OCI-LY7 (cell line): Measurements from ENCODE around the gene NKX2-2. TPM values are rescaled to one million over a fixed set of nuclear protein-coding genes. Genes with fewer than 3 reads are reported as not detected.

Source experiments
- BruUV-seq: library from RNA; stranded (reverse); fragments of 400-500 nt; replicated peaks from 2 replicates; lab custom pipeline; 2021; lab: Mats Ljungman, UMichigan
- CTCF ChIA-PET: fragments of 300-600 bp; sonication (Branson Sonifier 250); formaldehyde crosslinking; loops from one replicate; lab custom pipeline; 2022; ENCODE audit warnings: antibody characterized with exemption; ENCODE audit not compliant: unreplicated experiment; lab: Charles Lee
- POLR2A ChIA-PET: fragments of 300-600 bp; sonication (Branson Sonifier 250); formaldehyde crosslinking; loops from one replicate; lab custom pipeline; 2022; ENCODE audit warnings: antibody characterized with exemption; lab: Charles Lee
- DNase-seq: peaks from one replicate; pipeline ENCODE4 v3.0.0-alpha.2; 2015; ENCODE audit warnings: low spot score
- H2AFZ ChIP-seq: fragments of 200-600 bp; sonication (generic), shearing (Covaris generic); 2 replicates; pipeline ENCODE4 v1.6.1; 2014; ENCODE audit warnings: mild to moderate bottlenecking, antibody characterized with exemption, low read length, moderate library complexity
- H3K27ac ChIP-seq: fragments of 200-600 bp; sonication (generic); 2 replicates; pipeline ENCODE4 v1.5.1; 2014; ENCODE audit warnings: mixed run types, low read depth, mild to moderate bottlenecking, moderate library complexity, low read length, inconsistent platforms; ENCODE audit not compliant: poor library complexity, severe bottlenecking
- H3K36me3 ChIP-seq: fragments of 200-600 bp; sonication (generic); 2 replicates; pipeline ENCODE4 v1.6.1; 2014; ENCODE audit warnings: mild to moderate bottlenecking, antibody characterized with exemption, low read length, moderate library complexity, mixed read lengths; ENCODE audit not compliant: insufficient read depth
- H3K4me1 ChIP-seq: fragments of 200-600 bp; sonication (generic); 2 replicates; pipeline ENCODE4 v1.5.1; 2014; ENCODE audit warnings: mild to moderate bottlenecking, low read length; ENCODE audit not compliant: insufficient read depth, poor library complexity, severe bottlenecking
- H3K4me2 ChIP-seq: fragments of 200-600 bp; sonication (generic); 2 replicates; pipeline ENCODE4 v1.6.1; 2014; ENCODE audit warnings: mild to moderate bottlenecking, low read length
- H3K4me3 ChIP-seq: fragments of 200-600 bp; sonication (generic); 2 replicates; pipeline ENCODE4 v1.5.1; 2014; ENCODE audit warnings: mild to moderate bottlenecking, low read depth, low read length; ENCODE audit not compliant: poor library complexity, severe bottlenecking
- H3K79me2 ChIP-seq: fragments of 200-600 bp; sonication (generic); 2 replicates; pipeline ENCODE4 v1.6.1; 2016; ENCODE audit warnings: low read depth, mild to moderate bottlenecking, low read length, moderate library complexity, mixed read lengths; ENCODE audit not compliant: insufficient read depth
- H3K9me2 ChIP-seq: fragments of 200-600 bp; sonication (generic); 2 replicates; pipeline ENCODE4 v1.6.1; 2016; ENCODE audit warnings: mild to moderate bottlenecking, low read length, mixed read lengths; ENCODE audit not compliant: insufficient read depth
- H3K9me3 ChIP-seq: fragments of 200-600 bp; sonication (generic); 2 replicates; pipeline ENCODE4 v1.6.1; 2014; ENCODE audit warnings: mild to moderate bottlenecking, mixed run types, low read length, mixed read lengths
- H4K20me1 ChIP-seq: fragments of 200-600 bp; sonication (generic); 2 replicates; pipeline ENCODE4 v1.6.1; 2014; ENCODE audit warnings: mild to moderate bottlenecking, antibody characterized with exemption, low read length, moderate library complexity, mixed read lengths; ENCODE audit not compliant: insufficient read depth
- EZH2phosphoT487 ChIP-seq: fragments of 200-600 bp; sonication (generic); IDR thresholded peaks from 2 replicates; pipeline ENCODE4 v1.6.1; 2018; ENCODE audit warnings: low read depth, borderline replicate concordance, mild to moderate bottlenecking, mixed run types, antibody characterized with exemption, low read length, moderate library complexity, mixed read lengths
- intact Hi-C: fragments of 100-400 bp; cut with micrococcal nuclease; formaldehyde crosslinking; loops from one replicate; pipeline ENCODE4 v1.10.0; 2022; ENCODE audit not compliant: unreplicated experiment
- total RNA-seq, 2 experiments: library from RNA; depleted of rRNA in 1 of 2; stranded (reverse); fragments of >200 nt in 1 of 2; shearing (Covaris generic) in 1 of 2; gene quantifications; 2 replicates each; pipeline ENCODE4 v1.2.3, GENCODE V29; 2014 to 2022
- TF ChIP-seq, protein P1 (sequence below): fragments of 200-600 bp; sonication (generic); conservative IDR thresholded peaks from 2 replicates; pipeline ENCODE4 v1.5.1; 2014; ENCODE audit warnings: mild to moderate bottlenecking, antibody characterized with exemption, low read length, moderate library complexity, mixed read lengths

The NKX2-2 gene
- total RNA-seq, 2 experiments from 2014 or later, result not detected

DNA sequence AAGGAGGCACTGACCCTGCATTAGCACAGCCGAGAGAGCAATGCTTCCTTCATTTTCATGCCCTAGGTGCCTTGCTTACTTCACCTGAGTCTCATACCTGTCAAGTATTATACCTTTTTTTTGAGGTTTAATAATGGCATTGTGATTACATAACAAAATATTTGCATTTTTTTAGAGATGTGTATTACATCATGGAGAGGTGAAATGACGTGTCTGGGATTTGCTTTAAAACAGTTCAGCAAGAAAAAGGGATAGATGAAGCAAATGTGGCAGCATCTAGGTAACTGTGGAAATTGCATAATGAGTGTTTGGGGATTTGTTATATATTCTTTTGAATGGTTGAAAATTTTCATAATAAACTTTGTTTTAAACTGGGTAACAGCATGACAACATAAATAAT, 48.9 kb downstream of the NKX2-2 start:
- no peaks in the 10 kb centered on the region for H3K9me3 ChIP-seq
- POLR2A ChIA-PET, result no interaction called here
- H3K79me2 ChIP-seq, result no peaks in the 10 kb centered on the region
- no peak overlapping the region for H3K27ac ChIP-seq
- H4K20me1 ChIP-seq, result no peaks in the 10 kb centered on the region
- DNase-seq, result no peak
- intact Hi-C loops, result no loop called here
- H2AFZ ChIP-seq, result no peak overlapping the region
- H3K4me1 ChIP-seq, result no peaks in the 10 kb centered on the region
- TF ChIP-seq, protein P1, sequence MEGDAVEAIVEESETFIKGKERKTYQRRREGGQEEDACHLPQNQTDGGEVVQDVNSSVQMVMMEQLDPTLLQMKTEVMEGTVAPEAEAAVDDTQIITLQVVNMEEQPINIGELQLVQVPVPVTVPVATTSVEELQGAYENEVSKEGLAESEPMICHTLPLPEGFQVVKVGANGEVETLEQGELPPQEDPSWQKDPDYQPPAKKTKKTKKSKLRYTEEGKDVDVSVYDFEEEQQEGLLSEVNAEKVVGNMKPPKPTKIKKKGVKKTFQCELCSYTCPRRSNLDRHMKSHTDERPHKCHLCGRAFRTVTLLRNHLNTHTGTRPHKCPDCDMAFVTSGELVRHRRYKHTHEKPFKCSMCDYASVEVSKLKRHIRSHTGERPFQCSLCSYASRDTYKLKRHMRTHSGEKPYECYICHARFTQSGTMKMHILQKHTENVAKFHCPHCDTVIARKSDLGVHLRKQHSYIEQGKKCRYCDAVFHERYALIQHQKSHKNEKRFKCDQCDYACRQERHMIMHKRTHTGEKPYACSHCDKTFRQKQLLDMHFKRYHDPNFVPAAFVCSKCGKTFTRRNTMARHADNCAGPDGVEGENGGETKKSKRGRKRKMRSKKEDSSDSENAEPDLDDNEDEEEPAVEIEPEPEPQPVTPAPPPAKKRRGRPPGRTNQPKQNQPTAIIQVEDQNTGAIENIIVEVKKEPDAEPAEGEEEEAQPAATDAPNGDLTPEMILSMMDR, result no peak
- no peak for TF ChIP-seq EZH2phosphoT487
- no peak overlapping the region for H3K4me3 ChIP-seq
- CTCF ChIA-PET, result no interaction called here
- no peak overlapping the region for H3K4me2 ChIP-seq
- BruUV-seq, result no TSS peak
- H3K36me3 ChIP-seq, result no peaks in the 10 kb centered on the region
- no peaks in the 10 kb centered on the region for H3K9me2 ChIP-seq

Other genes starting within 250 kb of the NKX2-2 start
- gene XRN2, start 210.7 kb downstream of the NKX2-2 start, total RNA-seq (2014; rRNA removed; shearing (Covaris generic)), result 43.7 and 47.9 TPM in 2 replicates
- 47.9 and 50.3 TPM in 2 replicates for gene XRN2, start 210.7 kb downstream of the NKX2-2 start, total RNA-seq (2022)
- not detected in 2 replicates for gene NKX2-4, start 116.5 kb downstream of the NKX2-2 start, total RNA-seq (2014; rRNA removed; shearing (Covaris generic))
- not detected in 2 replicates for gene NKX2-4, start 116.5 kb downstream of the NKX2-2 start, total RNA-seq (2022)
- not detected in 2 replicates for gene PAX1, start 191.6 kb upstream of the NKX2-2 start, total RNA-seq (2014; rRNA removed; shearing (Covaris generic))
- not detected in 2 replicates for gene PAX1, start 191.6 kb upstream of the NKX2-2 start, total RNA-seq (2022)